WTC11 (cell line): Measurements from ENCODE around the gene MEGF9. TPM values are rescaled to one million over a fixed set of nuclear protein-coding genes. Genes with fewer than 3 reads are reported as not detected.
A peak's percentile ranks its signal among the peaks of the same experiment; 100 is the strongest.

Experiments used
- ATAC-seq: fragments of 200-7000 bp; cut with Tn5 transposase; 2 replicates; pipeline ENCODE4 v1.10.0; 2021; ENCODE audit warnings: mild to moderate bottlenecking, moderate library complexity
- CTCF ChIA-PET: fragments of 300-600 bp; sonication (Branson Sonifier 250); formaldehyde crosslinking; loops from one replicate; lab custom pipeline; 2021; ENCODE audit warnings: antibody characterized with exemption; lab: Charles Lee
- POLR2A ChIA-PET: fragments of 350-600 bp; sonication (Branson Sonifier 250); formaldehyde crosslinking; loops from one replicate; lab custom pipeline; 2021; ENCODE audit warnings: antibody characterized with exemption; lab: Charles Lee
- DNase-seq: peaks from one replicate; pipeline ENCODE4 v3.0.0; 2021; ENCODE audit warnings: low spot score
- H3K27ac Mint-ChIP-seq: 2 replicates; pipeline ENCODE4 v1.8.0; 2021; ENCODE audit warnings: mixed read lengths
- H3K27me3 Mint-ChIP-seq: 2 replicates; pipeline ENCODE4 v1.8.0; 2021; ENCODE audit warnings: low read depth, mild to moderate bottlenecking, moderate library complexity, mixed read lengths
- H3K36me3 Mint-ChIP-seq: 2 replicates; pipeline ENCODE4 v1.8.0; 2021; ENCODE audit warnings: mixed read lengths
- H3K4me1 Mint-ChIP-seq: 2 replicates; pipeline ENCODE4 v1.8.0; 2022; ENCODE audit warnings: mixed read lengths
- H3K4me3 Mint-ChIP-seq: 2 replicates; pipeline ENCODE4 v1.8.0; 2021; ENCODE audit warnings: mild to moderate bottlenecking, moderate library complexity, mixed read lengths
- H3K9me3 Mint-ChIP-seq: 2 replicates; pipeline ENCODE4 v1.8.0; 2021; ENCODE audit warnings: mixed read lengths
- ATF1 ChIP-seq: sonication (generic); formaldehyde crosslinking; IDR thresholded peaks from 2 replicates; pipeline ENCODE4 v1.8.1; 2023; ENCODE audit warnings: mild to moderate bottlenecking, moderate library complexity, missing genetic modification reagents
- GABPB1 ChIP-seq: sonication (generic); formaldehyde crosslinking; IDR thresholded peaks from 2 replicates; pipeline ENCODE4 v1.8.1; 2023; ENCODE audit warnings: mild to moderate bottlenecking, missing genetic modification reagents
- SMAD4 ChIP-seq: sonication (generic); formaldehyde crosslinking; IDR thresholded peaks from 2 replicates; pipeline ENCODE4 v1.8.0; 2022; ENCODE audit warnings: mild to moderate bottlenecking, missing genetic modification reagents
- SOX15 ChIP-seq: fragments of 250-450 bp; sonication (Bioruptor Pico); IDR thresholded peaks from 2 replicates; pipeline ENCODE4 v1.9.0; 2021; ENCODE audit warnings: mild to moderate bottlenecking
- SP1 ChIP-seq: sonication (generic); formaldehyde crosslinking; conservative IDR thresholded peaks from 2 replicates; pipeline ENCODE4 v1.8.1; 2022; ENCODE audit warnings: missing genetic modification reagents
- total RNA-seq: library from RNA; stranded (reverse); gene quantifications from 3 replicates; pipeline ENCODE4 v1.2.3, GENCODE V29; 2021
- TF ChIP-seq, protein P1 (sequence below): sonication (generic); formaldehyde crosslinking; IDR thresholded peaks from 2 replicates; pipeline ENCODE4 v1.8.1; 2023; ENCODE audit warnings: mild to moderate bottlenecking, missing genetic modification reagents
- TF ChIP-seq, protein P2 (sequence below): fragments of 250-450 bp; sonication (Bioruptor Pico); conservative IDR thresholded peaks from 2 replicates; pipeline ENCODE4 v1.9.0; 2021; ENCODE audit warnings: mild to moderate bottlenecking
- TF ChIP-seq, protein P3 (sequence below): sonication (generic); formaldehyde crosslinking; IDR thresholded peaks from 2 replicates; pipeline ENCODE4 v1.8.0; 2022; ENCODE audit warnings: mild to moderate bottlenecking, missing genetic modification reagents
- TF ChIP-seq, protein P4 (sequence below): sonication (generic); formaldehyde crosslinking; IDR thresholded peaks from 2 replicates; pipeline ENCODE4 v1.8.0; 2022; ENCODE audit warnings: mild to moderate bottlenecking, missing genetic modification reagents
- TF ChIP-seq, protein P5 (sequence below): sonication (generic); formaldehyde crosslinking; IDR thresholded peaks from 2 replicates; pipeline ENCODE4 v1.8.0; 2023; ENCODE audit warnings: missing genetic modification reagents, mild to moderate bottlenecking, borderline replicate concordance

MEGF9 gene
- total RNA-seq, 1 experiment from 2014 or later, result 0.92 TPM

DNA sequence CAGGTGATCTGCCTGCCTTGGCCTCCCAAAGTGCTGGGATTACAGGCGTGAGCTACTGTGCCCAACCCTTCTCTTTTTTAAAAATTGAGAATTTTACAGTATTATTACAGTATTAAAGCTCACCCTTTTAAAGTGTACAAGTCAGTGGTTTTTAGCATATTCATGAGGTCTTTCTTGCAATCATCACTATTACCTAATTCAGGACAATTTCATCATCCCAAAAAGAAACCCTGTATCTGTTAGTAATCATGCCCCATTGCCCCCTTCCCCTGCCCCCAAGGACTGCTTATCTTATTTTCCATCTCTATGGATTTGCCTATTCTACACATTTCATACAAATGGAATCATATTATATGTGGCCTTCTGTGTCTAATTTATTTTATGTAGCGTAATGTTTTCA is 22.6 kb upstream of the MEGF9 start (continued):
- TF ChIP-seq SMAD4 (CRISPR knock-in tag) (no peak), SOX15 (no peak), ATF1 (CRISPR knock-in tag) (no peak), SP1 (CRISPR knock-in tag) (no peak)
- TF ChIP-seq, protein P1, sequence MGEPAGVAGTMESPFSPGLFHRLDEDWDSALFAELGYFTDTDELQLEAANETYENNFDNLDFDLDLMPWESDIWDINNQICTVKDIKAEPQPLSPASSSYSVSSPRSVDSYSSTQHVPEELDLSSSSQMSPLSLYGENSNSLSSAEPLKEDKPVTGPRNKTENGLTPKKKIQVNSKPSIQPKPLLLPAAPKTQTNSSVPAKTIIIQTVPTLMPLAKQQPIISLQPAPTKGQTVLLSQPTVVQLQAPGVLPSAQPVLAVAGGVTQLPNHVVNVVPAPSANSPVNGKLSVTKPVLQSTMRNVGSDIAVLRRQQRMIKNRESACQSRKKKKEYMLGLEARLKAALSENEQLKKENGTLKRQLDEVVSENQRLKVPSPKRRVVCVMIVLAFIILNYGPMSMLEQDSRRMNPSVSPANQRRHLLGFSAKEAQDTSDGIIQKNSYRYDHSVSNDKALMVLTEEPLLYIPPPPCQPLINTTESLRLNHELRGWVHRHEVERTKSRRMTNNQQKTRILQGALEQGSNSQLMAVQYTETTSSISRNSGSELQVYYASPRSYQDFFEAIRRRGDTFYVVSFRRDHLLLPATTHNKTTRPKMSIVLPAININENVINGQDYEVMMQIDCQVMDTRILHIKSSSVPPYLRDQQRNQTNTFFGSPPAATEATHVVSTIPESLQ (CRISPR knock-in tag), result no peak
- TF ChIP-seq, protein P2, sequence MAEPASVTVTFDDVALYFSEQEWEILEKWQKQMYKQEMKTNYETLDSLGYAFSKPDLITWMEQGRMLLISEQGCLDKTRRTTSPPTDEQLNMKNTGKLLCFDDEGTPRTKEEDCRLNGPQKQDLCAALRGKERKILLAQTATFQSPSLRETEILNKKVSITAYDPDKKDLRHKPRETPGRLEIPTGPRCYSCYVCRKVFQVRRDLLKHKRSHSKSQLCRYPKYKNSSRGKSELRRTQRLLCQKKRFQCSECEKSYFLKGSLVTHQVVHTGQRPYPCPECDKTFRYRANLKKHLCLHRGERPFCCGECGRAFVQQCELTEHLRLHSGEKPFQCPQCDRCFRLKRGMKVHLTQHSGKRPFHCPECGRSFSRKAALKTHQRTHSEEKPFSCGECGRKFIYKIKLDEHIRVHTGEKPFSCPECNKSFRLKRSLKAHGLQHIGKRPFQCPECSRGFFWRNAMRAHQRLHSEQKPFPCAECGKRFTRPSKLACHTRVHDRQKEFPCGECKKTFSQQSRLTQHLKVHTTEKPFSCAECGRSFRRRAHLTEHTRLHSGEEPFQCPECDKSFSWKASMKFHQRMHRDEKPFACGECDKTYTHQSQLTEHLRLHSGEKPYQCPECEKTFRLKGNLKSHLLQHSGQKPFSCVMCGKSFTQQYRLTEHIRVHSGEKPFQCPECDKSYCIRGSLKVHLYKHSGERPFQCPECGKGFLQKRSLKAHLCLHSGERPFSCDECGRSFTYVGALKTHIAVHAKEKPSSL (CRISPR knock-in tag), result no peak
- TF ChIP-seq, protein P3, sequence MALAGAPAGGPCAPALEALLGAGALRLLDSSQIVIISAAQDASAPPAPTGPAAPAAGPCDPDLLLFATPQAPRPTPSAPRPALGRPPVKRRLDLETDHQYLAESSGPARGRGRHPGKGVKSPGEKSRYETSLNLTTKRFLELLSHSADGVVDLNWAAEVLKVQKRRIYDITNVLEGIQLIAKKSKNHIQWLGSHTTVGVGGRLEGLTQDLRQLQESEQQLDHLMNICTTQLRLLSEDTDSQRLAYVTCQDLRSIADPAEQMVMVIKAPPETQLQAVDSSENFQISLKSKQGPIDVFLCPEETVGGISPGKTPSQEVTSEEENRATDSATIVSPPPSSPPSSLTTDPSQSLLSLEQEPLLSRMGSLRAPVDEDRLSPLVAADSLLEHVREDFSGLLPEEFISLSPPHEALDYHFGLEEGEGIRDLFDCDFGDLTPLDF, result no peak
- TF ChIP-seq, all 79 proteins: peak for 0

DNA sequence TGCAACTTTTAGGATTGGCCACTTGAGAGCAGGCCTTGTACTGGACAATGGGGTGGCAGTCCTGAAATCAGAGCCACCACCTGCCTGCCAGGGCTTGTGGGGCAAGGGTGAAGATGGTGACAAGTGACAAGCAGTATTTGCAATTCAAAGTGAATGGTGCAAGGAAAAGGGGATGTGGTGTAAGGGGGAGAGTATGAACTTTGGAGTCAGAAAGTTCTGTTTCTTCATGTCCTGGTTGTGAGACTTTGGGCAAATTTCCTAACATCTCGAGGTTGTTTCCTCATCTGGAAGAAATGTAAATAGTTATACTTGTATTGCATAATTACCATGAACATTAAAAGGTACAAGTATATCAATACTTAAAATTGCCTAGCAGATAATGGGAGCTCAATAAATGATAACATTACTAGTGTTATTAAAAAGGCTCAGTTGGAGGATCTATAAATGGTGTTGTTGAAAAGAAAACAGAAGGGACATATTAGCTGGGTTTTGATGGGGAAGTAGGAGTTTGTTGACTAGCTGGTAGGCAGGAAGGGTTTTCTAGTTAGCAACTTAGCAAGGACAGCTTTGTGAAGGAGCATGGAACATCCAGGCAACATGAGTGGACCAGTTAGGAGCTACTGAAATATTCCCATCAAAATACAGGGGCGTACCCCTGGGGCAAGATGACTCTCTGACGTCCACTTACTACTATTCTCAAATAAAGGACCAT is 21.3 kb upstream of the MEGF9 start:
- no peak for ATAC-seq
- H3K9me3 Mint-ChIP-seq, result no peaks in the 10 kb centered on the region
- CTCF ChIA-PET, result interaction anchor here (1.0 to 1.5 kb wide), 2 partner anchors 20 to 320 kb away, joined by 3 to 6 read pairs; no protein-coding TSS in a partner anchor

More for the DNA sequence above, 21.3 kb upstream of the MEGF9 start:
- Mint-ChIP-seq H3K4me3 (no peak overlapping the region), H3K4me1 (0 out of 2 replicates have a peak, but pooled peaks cover 2% of the 10 kb centered on the region), H3K27me3 (no peaks in the 10 kb centered on the region; the same call in 1 of the 2 replicates), H3K36me3 (no peaks in the 10 kb centered on the region), H3K27ac (no peak overlapping the region)
- DNase-seq, result no peak
- TF ChIP-seq GABPB1 (CRISPR knock-in tag), result peak; percentile 98
- TF ChIP-seq, protein P4, sequence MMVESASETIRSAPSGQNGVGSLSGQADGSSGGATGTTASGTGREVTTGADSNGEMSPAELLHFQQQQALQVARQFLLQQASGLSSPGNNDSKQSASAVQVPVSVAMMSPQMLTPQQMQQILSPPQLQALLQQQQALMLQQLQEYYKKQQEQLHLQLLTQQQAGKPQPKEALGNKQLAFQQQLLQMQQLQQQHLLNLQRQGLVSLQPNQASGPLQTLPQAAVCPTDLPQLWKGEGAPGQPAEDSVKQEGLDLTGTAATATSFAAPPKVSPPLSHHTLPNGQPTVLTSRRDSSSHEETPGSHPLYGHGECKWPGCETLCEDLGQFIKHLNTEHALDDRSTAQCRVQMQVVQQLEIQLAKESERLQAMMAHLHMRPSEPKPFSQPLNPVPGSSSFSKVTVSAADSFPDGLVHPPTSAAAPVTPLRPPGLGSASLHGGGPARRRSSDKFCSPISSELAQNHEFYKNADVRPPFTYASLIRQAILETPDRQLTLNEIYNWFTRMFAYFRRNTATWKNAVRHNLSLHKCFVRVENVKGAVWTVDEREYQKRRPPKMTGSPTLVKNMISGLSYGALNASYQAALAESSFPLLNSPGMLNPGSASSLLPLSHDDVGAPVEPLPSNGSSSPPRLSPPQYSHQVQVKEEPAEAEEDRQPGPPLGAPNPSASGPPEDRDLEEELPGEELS, result no peak
- TF ChIP-seq, protein P5, sequence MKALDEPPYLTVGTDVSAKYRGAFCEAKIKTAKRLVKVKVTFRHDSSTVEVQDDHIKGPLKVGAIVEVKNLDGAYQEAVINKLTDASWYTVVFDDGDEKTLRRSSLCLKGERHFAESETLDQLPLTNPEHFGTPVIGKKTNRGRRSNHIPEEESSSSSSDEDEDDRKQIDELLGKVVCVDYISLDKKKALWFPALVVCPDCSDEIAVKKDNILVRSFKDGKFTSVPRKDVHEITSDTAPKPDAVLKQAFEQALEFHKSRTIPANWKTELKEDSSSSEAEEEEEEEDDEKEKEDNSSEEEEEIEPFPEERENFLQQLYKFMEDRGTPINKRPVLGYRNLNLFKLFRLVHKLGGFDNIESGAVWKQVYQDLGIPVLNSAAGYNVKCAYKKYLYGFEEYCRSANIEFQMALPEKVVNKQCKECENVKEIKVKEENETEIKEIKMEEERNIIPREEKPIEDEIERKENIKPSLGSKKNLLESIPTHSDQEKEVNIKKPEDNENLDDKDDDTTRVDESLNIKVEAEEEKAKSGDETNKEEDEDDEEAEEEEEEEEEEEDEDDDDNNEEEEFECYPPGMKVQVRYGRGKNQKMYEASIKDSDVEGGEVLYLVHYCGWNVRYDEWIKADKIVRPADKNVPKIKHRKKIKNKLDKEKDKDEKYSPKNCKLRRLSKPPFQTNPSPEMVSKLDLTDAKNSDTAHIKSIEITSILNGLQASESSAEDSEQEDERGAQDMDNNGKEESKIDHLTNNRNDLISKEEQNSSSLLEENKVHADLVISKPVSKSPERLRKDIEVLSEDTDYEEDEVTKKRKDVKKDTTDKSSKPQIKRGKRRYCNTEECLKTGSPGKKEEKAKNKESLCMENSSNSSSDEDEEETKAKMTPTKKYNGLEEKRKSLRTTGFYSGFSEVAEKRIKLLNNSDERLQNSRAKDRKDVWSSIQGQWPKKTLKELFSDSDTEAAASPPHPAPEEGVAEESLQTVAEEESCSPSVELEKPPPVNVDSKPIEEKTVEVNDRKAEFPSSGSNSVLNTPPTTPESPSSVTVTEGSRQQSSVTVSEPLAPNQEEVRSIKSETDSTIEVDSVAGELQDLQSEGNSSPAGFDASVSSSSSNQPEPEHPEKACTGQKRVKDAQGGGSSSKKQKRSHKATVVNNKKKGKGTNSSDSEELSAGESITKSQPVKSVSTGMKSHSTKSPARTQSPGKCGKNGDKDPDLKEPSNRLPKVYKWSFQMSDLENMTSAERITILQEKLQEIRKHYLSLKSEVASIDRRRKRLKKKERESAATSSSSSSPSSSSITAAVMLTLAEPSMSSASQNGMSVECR (CRISPR knock-in tag), result no peak
- POLR2A ChIA-PET, result no interaction called here
